GM18520 (cell line): ENCODE data around the gene EBF3.

Experiments
- ATAC-seq: cut with Tn5 transposase; IDR thresholded peaks from one replicate; pipeline ENCODE4 v1.9.1; 2021; ENCODE audit not compliant: unreplicated experiment

The EBF3 gene

GRCh38 chr10:129877773-129878371, 86.2 kb downstream of the EBF3 start:
- no peak for ATAC-seq

GRCh38 chr10:129876838-129877237, 87.2 kb downstream of the EBF3 start:
- ATAC-seq = no peak

GRCh38 chr10:129875993-129876726, 87.9 kb downstream of the EBF3 start:
- ATAC-seq = no peak

GRCh38 chr10:129873351-129873750, 90.7 kb downstream of the EBF3 start:
- ATAC-seq = no peak

GRCh38 chr10:129871966-129872365, 92.1 kb downstream of the EBF3 start:
- no peak for ATAC-seq

- ATAC-seq = no peak
Measured at GRCh38 chr10:129870961-129871621, 93.0 kb downstream of the EBF3 start.

GRCh38 chr10:129870474-129870757, 93.7 kb downstream of the EBF3 start:
- ATAC-seq = no peak

GRCh38 chr10:129869596-129870473, 94.2 kb downstream of the EBF3 start:
- ATAC-seq = no peak

- no peak for ATAC-seq
Measured at GRCh38 chr10:129868449-129869035, 95.5 kb downstream of the EBF3 start.

GRCh38 chr10:129867631-129868179, 96.4 kb downstream of the EBF3 start:
- no peak for ATAC-seq

GRCh38 chr10:129866894-129867293, 97.2 kb downstream of the EBF3 start:
- no peak for ATAC-seq

GRCh38 chr10:129865960-129866359, 98.1 kb downstream of the EBF3 start:
- ATAC-seq = no peak

- no peak for ATAC-seq
Measured at GRCh38 chr10:129865413-129865812, 98.7 kb downstream of the EBF3 start.

GRCh38 chr10:129864601-129865126, 99.4 kb downstream of the EBF3 start:
- no peak for ATAC-seq

GRCh38 chr10:129864082-129864481, 100.0 kb downstream of the EBF3 start:
- no peak for ATAC-seq

GRCh38 chr10:129863201-129863663, 100.8 kb downstream of the EBF3 start:
- no peak for ATAC-seq

GRCh38 chr10:129861776-129862531, 102.1 kb downstream of the EBF3 start:
- no peak for ATAC-seq

- no peak for ATAC-seq
Measured at GRCh38 chr10:129860396-129860795, 103.7 kb downstream of the EBF3 start.

GRCh38 chr10:129859536-129859935, 104.5 kb downstream of the EBF3 start:
- ATAC-seq = no peak
